ENCODE results near the gene INTS11. TPM values are rescaled to one million over a fixed set of nuclear protein-coding genes. Genes with fewer than 3 reads are reported as not detected.

Gene INTS11
- total and polyA plus RNA-seq, 10 of the 15 experiments (the other 5 are each of a cell fraction or from before 2014, with no cell fraction given) = 2.5 to 117 (median 77.7) TPM

DNA sequence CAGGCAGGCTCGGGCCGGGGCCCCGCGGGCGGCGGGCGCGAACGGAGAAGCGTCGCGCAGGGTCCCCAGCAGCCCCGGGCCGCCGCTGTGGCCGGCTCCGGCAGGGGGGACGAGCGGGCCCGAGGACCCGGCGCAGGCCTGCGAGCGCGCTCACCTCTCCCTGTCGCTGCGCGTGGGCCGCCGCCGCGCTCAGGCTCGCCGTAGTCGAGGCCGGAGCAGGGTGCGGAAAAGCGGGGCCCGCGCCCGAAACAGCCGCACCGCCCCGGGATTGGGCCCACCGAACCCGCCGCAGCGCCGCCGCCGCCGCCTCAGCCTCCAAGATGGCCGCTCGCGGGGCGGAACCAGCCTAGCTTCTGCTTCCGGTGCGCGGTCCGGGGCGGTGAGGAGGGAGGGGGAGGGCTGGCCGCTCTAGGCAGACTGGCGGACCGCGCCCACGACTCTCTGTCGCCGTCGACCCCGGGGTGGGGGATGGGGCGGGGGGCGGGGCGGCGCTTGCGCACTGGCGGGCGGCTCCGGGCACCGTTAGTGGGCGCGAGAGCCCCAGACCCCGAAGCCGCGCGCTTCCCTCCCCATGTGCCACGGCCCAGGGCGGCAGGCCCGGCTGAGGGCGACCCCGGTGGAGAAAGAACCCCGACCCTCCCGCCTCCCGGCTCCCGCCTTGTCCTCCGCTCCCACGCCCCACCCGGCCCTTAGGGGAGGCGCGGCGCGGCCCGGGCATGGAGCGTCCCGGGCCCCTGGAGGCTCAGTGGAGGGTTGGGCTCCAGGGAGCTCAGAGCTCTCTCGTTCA is 50.8 kb downstream of the INTS11 start, which contains the start of gene UBE2J2 (continued):
- TF ChIP-seq BHLHE40 (IDR thresholded peaks at IDR 0.05; ENCODE audit: borderline replicate concordance in 1 of 2, low read depth in 2 of 2, low read length in 1 of 2) (peak in 1 of 2 experiments; percentile 40; a peak in 1 of 4 replicates), RB1 (IDR thresholded peaks at IDR 0.05; ENCODE audit: borderline replicate concordance) (peak; percentile 22; the same call in 1 of the 2 replicates), FOS (IDR thresholded peaks at IDR 0.05; ENCODE audit: borderline replicate concordance, extremely low read depth, insufficient read length) (no peak)
- TF ChIP-seq, protein P1, sequence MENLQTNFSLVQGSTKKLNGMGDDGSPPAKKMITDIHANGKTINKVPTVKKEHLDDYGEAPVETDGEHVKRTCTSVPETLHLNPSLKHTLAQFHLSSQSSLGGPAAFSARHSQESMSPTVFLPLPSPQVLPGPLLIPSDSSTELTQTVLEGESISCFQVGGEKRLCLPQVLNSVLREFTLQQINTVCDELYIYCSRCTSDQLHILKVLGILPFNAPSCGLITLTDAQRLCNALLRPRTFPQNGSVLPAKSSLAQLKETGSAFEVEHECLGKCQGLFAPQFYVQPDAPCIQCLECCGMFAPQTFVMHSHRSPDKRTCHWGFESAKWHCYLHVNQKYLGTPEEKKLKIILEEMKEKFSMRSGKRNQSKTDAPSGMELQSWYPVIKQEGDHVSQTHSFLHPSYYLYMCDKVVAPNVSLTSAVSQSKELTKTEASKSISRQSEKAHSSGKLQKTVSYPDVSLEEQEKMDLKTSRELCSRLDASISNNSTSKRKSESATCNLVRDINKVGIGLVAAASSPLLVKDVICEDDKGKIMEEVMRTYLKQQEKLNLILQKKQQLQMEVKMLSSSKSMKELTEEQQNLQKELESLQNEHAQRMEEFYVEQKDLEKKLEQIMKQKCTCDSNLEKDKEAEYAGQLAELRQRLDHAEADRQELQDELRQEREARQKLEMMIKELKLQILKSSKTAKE (IDR thresholded peaks at IDR 0.05; ENCODE audit: low read depth, poor library complexity, severe bottlenecking) = no peak
- TF ChIP-seq, protein P2, sequence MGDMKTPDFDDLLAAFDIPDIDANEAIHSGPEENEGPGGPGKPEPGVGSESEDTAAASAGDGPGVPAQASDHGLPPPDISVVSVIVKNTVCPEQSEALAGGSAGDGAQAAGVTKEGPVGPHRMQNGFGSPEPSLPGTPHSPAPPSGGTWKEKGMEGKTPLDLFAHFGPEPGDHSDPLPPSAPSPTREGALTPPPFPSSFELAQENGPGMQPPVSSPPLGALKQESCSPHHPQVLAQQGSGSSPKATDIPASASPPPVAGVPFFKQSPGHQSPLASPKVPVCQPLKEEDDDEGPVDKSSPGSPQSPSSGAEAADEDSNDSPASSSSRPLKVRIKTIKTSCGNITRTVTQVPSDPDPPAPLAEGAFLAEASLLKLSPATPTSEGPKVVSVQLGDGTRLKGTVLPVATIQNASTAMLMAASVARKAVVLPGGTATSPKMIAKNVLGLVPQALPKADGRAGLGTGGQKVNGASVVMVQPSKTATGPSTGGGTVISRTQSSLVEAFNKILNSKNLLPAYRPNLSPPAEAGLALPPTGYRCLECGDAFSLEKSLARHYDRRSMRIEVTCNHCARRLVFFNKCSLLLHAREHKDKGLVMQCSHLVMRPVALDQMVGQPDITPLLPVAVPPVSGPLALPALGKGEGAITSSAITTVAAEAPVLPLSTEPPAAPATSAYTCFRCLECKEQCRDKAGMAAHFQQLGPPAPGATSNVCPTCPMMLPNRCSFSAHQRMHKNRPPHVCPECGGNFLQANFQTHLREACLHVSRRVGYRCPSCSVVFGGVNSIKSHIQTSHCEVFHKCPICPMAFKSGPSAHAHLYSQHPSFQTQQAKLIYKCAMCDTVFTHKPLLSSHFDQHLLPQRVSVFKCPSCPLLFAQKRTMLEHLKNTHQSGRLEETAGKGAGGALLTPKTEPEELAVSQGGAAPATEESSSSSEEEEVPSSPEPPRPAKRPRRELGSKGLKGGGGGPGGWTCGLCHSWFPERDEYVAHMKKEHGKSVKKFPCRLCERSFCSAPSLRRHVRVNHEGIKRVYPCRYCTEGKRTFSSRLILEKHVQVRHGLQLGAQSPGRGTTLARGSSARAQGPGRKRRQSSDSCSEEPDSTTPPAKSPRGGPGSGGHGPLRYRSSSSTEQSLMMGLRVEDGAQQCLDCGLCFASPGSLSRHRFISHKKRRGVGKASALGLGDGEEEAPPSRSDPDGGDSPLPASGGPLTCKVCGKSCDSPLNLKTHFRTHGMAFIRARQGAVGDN (IDR thresholded peaks at IDR 0.05) = 0 out of 2 replicates have a peak, but pooled peaks have one; percentile 37
- TF ChIP-seq, protein P3, sequence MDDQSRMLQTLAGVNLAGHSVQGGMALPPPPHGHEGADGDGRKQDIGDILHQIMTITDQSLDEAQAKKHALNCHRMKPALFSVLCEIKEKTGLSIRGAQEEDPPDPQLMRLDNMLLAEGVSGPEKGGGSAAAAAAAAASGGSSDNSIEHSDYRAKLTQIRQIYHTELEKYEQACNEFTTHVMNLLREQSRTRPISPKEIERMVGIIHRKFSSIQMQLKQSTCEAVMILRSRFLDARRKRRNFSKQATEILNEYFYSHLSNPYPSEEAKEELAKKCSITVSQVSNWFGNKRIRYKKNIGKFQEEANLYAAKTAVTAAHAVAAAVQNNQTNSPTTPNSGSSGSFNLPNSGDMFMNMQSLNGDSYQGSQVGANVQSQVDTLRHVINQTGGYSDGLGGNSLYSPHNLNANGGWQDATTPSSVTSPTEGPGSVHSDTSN (IDR thresholded peaks at IDR 0.05; ENCODE audit: insufficient replicate concordance, low read depth, low read length) = no peak
- TF ChIP-seq, protein P4, sequence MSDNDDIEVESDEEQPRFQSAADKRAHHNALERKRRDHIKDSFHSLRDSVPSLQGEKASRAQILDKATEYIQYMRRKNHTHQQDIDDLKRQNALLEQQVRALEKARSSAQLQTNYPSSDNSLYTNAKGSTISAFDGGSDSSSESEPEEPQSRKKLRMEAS (IDR thresholded peaks at IDR 0.05; ENCODE audit: low read depth, low read length) = peak; percentile 55; the same call in 1 of the 2 replicates
